PC-3 (cell line): ENCODE results near the gene SENP5.

Experiments used
- CTCF ChIP-seq: fragments of 300-600 bp; sonication (generic); conservative IDR thresholded peaks from 2 replicates; pipeline ENCODE4 v1.5.1; 2017; ENCODE audit warnings: antibody characterized with exemption, low read depth, mild to moderate bottlenecking, low read length
- EZH2 ChIP-seq: fragments of 300-600 bp; sonication (generic); IDR thresholded peaks from one replicate; pipeline ENCODE4 v1.6.1; 2017; ENCODE audit warnings: antibody characterized with exemption, mild to moderate bottlenecking, low read length; ENCODE audit not compliant: unreplicated experiment

DNA sequence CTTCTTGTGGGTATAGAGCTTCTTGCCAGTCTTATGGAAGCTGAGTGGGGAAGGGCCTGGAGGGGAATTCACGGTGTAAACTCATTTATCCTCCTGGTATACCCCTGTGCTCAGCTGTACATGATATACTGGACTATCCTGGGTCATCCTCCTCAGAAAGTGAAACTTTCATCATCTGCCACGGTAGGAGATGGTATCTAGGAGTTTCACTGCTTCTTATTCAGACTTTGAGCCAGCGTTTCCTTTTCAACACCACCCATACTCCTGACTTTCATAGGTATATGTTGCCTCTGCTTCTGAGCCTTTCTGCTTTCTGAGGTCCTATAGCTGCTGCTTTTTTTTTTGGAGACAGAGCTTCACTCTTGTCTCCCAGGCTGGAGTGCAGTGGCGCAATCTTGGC, 15.6 kb downstream of the SENP5 start:
- TF ChIP-seq CTCF, result no peak
- TF ChIP-seq EZH2, result no peak
